Fibroblast of upper back skin (primary cell): ENCODE measurements around the gene TOP1.

ENCODE experiments used
- DNase-seq: peaks from one replicate; pipeline ENCODE4 v3.0.0-alpha.2; 2013

TOP1 gene

DNA sequence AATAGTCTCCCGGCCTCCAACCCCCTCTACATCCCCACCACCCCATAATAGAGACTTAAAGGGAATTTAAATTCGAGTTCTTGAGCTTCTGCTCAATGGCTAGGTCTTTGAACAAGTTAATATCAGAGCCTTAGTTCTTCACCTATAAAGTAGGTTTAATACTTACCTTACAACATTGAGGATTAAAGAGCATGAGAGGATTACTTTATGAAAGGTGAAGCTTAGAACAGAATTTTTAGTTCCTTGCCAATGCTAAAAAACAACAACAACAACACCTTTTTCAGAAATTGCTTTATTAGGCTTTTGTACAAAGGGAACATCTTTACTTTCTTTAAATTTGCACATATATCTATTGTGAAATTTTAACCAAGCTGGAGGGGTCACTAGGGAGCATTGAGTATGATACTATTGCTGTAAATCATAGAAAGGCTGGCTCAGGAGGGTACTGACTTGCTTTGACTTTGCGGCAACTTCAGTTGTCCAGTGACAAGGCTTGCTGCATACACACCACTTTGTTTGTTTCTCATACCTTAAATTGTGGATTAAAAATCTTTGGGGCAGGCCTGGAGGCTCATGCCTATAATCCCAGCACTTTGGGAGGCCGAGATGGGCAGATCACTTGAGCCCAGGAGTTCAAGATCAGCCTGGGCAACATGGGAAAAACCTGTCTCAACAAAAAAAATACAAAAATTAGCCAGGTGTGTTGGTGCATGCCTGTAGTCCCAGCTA is 9.7 kb downstream of the TOP1 start:
- DNase-seq: no peak

DNA sequence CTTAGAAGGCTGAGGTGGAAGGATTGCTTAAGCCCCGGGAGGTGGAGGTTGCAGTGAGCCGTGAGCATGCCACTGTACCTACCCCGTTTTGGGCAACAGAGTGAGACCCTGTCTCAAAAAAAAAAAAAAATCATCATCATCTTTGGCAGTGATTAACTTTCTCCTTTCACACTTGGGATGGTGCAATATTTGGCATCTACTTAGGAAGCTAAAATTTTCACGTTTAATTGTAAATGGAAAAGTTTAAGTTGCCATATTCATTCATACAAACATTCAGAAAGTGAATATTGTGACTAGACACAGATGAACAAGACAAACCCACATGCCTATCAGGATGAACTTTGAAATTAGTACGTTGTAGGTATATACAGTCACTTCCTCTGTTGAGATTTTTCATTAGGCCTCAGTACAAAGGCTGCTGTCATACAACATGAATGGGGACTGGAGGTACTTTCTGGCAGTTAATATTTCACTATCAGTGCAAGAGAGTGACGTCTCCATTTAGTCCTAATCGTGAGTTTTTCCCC is 10.3 kb downstream of the TOP1 start:
- no peak for DNase-seq

DNA sequence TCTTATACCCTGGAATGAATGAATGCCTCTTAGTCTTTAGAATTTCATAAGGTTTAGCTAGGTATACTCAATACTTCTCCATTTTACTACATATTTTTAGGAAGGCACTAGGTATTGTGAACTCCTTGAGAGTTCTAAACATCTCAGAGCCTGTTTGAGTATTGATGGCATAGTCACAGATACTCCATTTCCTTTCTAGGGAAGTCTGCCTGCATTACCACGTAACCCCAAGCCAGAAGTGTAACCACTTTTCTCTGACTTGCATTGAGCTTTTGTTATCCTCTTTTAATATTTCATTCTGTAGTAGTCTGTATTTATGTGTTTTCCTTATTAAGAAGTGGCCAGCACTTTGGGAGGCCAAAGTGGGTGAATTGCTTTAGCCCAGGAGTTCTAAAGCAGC is 12.2 kb downstream of the TOP1 start:
- no peak for DNase-seq

DNA sequence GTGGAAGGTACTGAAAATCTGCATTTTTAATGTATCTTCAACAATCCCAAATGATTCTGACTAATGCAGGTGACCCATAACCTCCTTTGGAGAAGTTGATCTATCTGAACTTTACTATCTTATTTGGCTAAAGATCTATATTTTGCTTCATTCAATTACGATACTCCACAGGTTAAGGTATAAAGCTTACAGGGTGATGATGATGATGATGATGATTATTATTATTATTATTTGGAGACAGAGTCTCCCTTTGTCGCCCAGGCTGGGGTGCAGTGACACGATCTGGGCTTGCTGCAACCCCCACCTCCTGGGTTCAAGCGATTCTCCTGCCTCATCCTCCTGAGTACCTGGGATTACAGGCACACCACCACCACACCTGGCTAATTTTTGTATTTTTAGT is 13.1 kb downstream of the TOP1 start:
- no peak for DNase-seq

DNA sequence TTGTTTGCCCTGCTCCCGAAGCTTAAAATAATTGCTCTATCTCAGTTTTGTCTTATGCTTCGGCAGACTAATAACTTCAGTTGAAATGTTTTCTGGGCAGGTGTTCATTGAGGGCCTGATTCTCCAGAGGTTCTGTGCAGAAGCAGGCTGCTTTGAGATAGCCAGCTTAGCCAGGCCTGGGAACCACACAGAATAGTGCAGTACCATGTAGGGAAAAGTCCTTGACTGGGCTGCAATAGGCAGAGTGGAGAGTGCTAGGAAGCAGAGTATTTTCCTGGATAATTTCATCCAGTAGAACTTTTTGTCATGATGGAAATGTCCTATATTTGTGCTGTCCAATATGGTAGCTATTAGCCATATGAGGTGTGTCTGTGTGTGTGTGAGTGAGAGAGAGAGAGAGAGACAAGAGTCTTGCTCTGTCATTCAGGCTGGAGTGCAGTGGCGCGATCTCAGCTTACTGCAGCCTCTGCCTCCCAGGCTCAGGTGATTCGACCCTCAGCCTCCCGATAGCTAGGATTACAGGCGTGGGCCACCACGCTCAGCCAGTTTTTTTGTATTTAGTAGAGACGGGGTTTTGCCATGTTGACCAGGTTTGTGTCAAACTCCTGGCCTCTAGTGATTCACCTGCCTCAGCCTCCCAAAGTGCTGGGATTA is 15.9 kb downstream of the TOP1 start:
- no peak for DNase-seq

DNA sequence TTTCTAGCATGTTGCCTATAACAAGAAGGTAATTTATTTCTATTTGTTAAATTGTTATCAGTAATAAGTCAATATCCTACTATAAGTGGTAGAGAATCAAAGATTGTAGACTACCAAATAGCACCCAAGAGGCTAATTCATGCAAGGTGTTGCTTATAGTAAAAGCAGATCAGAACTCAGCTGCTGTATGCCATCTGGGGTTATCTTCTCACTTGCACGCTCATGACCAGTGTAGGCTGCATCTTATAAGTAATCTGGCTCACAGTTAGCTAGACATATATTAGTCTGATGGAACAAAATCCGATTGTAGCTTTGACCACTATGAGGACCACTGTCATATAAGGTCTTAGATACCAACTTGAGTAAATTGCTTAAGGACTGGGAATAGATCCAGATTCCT is 17.0 kb downstream of the TOP1 start:
- DNase-seq: no peak

DNA sequence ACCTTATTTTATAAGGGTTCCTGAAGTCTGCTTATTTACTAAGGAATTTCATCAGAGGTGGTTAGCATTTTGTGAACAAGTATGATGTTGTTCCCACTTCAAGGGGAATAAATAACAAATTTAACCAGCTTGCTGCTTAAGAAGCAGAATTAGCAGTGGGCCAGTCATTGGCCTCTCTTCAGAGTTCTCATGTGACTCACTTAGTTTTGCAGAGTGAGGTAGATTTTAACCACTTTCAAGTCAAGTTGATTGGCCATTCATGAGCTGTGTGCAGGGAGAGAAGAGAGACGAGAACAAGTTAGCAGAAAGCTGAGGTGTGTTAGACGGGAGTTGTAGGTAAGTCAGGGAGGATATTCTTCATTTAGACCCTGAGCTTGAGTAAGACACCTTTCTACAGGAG is 18.1 kb downstream of the TOP1 start:
- no peak for DNase-seq

DNA sequence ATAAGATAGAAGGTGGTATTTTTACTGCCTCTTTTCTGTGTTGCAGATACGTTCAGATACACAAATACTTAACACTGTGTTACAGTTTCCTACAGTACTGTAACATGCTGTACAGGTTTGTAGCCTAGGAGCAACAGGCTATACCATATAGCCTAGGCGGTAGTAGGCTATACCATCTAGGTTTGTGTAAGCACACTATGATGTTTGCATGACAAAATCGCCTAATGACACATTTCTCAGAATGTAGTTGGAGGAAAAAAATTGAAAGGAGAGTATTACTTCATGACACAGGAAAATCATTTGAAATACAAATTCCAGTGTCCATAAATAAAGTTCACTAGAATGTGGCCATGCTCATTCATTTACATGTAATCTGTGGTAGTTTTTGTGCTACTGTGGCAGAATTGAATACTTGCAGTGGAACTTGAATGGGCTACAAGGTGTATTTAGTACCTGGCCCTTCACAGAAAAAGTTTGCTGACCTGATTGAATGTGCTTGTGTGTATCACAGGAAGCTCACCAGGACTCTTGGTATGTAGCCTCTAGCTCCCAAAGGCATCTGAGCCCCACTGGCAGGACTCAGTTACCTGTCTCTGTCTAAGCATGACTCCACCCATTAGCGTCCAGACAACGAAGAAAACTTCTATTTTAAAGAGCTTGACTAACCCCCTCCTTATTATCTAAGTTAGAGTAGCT is 18.8 kb downstream of the TOP1 start:
- DNase-seq: no peak

DNA sequence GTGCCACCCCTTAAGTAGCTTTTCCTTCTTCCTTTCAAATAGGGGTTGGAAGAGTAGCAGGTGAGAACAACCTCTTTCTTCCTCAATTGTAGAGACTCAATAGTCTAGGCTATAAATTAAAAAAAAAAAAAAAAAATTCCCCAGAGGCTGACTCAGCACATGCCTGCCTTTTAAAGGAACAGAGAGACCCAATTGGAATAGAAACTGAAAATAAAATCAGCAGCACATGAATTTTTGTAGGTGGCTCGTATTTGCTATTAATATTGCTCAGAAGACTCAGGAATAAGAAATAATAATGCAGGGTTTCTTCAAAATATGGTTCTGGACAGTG is 19.3 kb downstream of the TOP1 start:
- DNase-seq: peak; percentile 46

DNA sequence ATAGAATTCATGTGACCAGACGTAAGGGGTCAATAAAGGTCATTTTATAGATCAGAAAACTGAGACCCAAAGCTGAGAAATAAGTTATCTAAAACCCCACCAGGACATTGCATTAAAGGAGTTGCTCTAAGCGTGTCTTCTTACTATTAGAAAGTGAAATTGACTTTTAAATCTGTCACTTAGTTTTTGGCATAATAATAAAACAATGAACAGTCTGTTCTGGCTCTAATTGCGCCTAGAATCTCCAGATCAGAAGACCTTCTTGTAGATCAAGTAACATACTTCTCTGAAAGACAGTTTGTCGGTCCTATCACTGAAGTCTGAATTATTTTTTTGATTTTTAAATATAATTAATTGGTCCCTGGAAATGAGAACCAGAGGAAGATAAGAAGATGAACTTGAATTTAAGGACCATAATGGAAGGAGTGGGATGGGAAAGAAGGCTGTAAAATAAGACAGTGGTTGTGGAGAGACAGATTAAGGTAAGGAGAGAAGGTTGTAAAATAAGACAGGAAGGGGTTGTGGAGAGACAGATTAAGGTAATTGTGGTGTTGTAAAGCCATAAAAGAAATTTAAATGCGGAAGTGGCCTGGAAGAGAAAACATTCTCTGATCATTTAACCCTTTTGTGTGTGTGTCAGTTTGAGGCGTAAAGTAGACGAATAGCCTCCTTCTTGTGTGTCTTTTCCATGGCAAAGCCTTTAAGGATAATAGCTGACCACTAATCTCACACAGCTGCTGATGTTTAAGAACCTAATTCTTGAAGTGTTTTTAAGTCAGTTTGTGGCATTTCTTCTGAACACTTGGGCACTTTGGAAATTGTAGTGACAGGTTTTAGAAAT is 20.1 kb downstream of the TOP1 start:
- peak; percentile 31 for DNase-seq

DNA sequence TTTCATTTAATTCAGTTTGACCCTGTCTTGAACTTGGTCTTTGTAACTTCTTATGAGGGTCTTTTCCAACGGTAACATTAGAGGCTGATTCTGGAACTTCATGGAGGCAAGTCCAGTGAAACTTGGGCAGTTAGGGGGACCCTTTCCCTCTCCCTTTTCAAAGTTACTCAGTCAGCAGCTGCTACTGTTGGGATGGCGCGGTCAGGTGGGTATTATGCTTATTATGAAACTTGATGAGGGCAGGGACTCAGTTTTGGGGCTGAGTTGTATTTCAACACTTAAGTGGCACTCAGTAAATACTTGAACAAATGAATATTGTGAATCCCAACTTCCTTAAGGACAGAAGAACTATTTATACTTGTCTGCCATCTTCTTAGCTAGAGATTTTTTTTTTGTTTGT is 20.8 kb downstream of the TOP1 start:
- DNase-seq: no peak

DNA sequence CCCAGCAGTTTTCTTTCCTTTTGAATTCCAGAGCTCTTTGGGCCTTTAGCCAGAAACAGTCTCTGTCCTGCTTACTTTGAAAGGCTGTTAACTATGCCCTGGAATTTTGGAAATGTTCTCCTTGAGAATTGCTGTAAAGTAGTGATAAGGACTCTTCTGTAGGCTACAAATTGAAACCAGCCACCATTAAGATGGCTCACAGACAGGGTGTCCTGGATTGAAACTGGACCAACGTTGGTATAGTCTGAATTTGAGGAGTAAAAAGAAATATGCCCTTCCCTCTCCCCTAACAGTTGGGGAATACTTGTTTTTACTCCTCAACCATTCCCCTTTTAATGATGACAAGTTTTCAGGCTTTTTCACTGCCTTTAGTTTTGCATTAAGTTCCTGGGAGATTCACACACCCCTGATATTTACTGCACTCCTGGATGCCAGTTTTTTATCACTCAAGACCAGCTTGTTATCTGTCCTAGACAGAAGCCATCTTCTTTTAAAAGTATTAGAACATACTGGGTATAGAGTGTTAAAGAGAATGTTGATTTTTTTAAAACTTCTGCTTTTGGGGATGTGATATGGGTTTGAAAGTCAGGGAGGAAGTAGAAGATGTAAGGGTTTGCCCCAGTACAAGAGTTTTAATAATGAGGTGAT is 21.9 kb downstream of the TOP1 start:
- peak; percentile 80 for DNase-seq

DNA sequence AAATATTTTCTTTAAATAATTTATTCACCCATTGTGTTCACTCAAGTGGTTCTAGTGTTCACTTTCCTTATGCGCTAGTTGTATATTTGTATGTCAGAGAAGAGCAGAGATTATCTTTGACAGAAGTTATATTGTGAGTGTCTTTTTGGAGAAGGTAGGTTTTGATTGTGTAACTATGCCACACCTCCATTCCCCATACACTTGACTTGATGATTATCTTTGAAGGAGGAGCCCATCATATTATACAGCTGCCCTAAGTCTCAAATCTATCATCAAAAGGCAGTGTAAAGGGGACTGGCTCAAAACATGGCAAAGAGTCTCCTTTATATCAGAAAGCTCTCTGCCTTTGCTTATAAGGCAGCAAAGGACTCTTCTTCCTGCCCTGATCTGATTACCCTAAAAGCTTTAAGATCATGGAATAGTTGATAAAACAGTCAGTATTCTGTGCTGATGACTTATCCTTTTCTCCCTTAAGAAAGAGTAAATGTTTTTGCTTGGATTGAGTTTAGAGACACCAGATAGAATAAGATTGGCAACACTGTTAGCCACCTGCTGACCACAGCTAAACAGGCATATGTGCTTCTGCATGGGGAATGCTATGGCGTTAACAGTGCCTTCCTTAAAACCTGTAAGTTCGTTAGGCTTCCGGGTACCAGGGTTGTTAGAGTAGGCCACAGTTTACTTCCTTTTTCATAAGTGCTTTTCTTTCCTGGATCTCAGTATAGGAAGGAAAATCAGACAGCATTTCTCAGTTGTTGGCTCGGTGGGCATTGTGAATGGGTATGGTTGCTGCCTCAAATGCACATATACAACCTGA is 22.6 kb downstream of the TOP1 start:
- DNase-seq: no peak

DNA sequence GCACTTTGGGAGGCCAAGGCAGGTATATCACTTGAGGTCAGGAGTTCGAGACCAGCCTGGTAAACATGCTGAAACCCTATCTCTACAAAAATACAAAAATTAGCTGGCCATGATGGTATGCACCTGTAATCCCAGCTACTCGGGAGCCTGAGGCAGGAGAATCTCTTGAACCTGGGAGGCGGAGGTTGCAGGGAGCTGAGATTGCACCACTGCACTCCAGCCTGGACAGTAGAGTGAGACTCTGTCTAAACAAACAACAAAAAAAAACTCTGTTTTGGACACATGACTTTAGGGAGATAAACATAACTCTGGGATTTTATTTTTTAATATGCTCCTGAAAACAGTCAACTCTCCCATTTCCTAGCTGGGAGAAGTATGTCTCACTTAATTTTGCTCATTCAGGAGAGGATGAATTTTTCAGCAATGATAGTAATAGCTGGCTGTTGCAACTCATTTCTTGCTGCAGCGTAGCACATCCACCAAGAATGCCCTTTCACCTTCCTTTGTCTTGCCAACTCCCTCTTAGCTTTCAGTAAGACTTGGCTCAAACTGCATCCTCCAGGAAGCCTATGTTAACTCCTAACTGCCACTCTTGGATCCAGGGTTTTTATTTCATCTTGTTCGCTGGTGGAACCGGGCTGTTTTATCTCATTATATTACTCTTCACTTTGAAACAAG is 24.3 kb downstream of the TOP1 start:
- DNase-seq: peak; percentile 63

DNA sequence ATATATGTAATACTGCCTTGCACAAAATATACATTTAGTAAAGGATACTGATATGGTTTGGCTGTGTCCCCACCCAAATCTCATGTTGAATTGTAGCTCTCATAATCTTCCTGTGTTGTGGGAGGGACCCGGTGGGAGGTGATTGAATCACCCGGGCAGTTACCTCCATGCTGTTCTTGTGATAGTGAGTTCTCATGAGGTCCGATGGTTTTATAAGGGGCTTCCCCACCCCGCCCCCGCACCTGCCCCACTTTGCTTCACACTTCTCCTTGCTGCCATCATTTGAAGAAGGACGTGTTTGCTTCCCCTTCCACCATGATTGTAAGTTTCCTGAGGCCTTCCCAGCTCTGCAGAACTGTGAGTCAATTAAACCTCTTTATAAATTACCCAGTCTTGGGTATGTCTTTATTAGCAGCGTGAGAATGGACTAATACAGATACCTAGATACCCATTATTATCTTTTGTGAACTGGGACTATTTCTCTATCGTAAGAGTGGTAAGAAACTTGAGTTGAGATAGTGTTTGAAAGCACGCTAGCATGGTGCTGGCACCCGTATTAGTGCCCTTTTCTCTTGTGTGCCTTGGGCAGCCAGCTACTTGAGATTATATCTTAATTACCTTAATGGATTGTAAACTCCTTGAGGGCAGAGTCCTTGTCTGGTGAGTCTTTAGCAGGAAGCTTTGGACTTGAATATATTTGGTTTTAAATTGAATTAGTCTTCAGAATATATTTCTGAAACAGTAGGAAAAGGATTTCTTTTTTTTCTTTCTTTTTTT is 25.6 kb downstream of the TOP1 start:
- no peak for DNase-seq

DNA sequence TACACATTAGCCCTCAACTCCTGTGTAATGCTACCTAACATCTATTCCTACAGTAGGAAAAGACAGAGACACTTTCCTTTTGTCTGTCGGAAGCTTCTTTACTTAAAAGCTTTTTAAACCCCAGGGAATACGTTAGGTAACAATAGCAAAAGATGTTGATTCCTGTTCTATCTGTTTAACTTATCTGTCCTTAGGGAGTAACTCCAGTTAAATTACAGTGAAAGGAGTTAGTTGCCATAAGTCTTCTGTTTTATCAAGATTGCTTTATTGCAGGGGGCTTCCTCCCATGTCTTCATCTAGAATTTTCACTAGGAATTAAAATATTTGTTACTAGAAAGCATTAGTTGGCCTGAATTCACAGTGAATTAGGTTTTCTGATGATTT is 26.2 kb downstream of the TOP1 start:
- DNase-seq: no peak

DNA sequence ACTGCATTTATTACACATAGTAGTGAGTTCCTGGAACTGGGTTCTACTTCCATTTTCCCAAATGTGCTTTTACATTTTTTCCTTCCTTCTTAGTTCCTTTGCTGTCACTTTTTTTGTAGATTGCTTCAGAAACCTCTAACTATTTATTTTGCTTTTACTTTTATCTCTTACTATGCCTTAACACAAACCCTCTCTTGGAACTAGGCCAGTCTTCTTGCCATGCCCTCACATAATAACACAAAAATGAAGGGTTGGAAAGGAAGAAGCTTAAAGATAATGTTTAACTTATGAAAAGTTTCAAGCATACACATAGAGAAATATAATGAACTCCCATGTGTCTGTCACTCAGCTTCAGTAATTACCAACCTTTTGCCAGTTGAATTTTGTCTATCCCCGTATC is 27.1 kb downstream of the TOP1 start:
- DNase-seq: no peak

DNA sequence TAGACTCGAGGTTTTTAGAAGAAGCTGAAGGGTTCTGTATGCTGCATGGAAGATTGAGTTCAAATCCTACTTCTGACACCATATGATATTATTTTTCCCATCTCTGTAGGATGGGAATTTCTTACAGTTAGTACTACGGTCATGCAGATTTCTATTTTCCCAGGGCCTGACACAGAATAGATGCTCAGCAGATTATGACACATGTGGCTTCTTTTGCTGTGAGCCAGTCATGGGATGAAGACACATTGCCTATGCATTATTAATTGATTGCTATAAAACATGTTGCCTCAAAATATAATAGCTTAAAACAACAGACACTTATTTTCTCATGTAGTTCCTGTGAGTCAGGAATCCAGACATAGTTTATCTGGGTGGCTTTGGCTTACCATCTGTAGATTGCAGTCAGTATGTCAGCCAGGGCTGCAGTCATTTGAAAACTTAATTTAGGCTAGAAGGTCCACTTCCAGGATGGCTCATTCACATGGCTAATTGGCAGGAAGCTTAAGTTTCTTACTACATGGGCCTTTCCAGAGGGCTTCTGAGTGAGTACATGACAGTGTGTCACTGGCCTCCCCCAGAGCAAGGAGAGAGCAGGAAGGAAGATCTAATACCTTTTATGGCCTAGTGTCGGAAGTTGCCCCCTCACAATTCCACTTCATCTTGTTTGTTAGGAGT is 29.5 kb downstream of the TOP1 start:
- DNase-seq: peak; percentile 84
